ENCODE measurements around the gene TIMM50. TPM values are rescaled to one million over a fixed set of nuclear protein-coding genes. Genes with fewer than 3 reads are reported as not detected.
A peak's percentile ranks its signal among the peaks of the same experiment; 100 is the strongest.

TIMM50 gene
- total and polyA plus RNA-seq, 2 of the 13 experiments (the other 11 are each of a cell fraction or from before 2014, with no cell fraction given): 91.1 to 92.5 TPM

- TF ChIP-seq PRDM15 (CRISPR knock-in tag; IDR thresholded peaks at IDR 0.05): no peak
- TF ChIP-seq ATF4 (CRISPR knock-in tag; IDR thresholded peaks at IDR 0.05): peak in 1 of 2 experiments; percentile 74; a peak in 2 of 4 replicates
- TF ChIP-seq FOXA3 (CRISPR knock-in tag; IDR thresholded peaks at IDR 0.05): peak; percentile 57
- no peak for TF ChIP-seq HNF4A (CRISPR knock-in tag; IDR thresholded peaks at IDR 0.05)
- TF ChIP-seq ATF1 (CRISPR knock-in tag; IDR thresholded peaks at IDR 0.05): no peak
- no peak for TF ChIP-seq MLLT10 (CRISPR knock-in tag; IDR thresholded peaks at IDR 0.05)
- peak; percentile 35; the same call in 1 of the 2 replicates for TF ChIP-seq CEBPG (CRISPR knock-in tag; IDR thresholded peaks at IDR 0.05)
- TF ChIP-seq NFKBIZ (CRISPR knock-in tag; IDR thresholded peaks at IDR 0.05): peak; percentile 68; the same call in 1 of the 2 replicates
- peak; percentile 70; the same call in 1 of the 2 replicates for TF ChIP-seq SIN3B (IDR thresholded peaks at IDR 0.05; ENCODE audit: low read length)
- TF ChIP-seq HOMEZ (CRISPR knock-in tag; IDR thresholded peaks at IDR 0.05; ENCODE audit: low read depth): peak; percentile 73
- peak; percentile 24; the same call in 1 of the 2 replicates for TF ChIP-seq TGIF2 (CRISPR knock-in tag; IDR thresholded peaks at IDR 0.05)
- no peak for TF ChIP-seq ZKSCAN5 (CRISPR knock-in tag; IDR thresholded peaks at IDR 0.05)
- TF ChIP-seq, protein P1, sequence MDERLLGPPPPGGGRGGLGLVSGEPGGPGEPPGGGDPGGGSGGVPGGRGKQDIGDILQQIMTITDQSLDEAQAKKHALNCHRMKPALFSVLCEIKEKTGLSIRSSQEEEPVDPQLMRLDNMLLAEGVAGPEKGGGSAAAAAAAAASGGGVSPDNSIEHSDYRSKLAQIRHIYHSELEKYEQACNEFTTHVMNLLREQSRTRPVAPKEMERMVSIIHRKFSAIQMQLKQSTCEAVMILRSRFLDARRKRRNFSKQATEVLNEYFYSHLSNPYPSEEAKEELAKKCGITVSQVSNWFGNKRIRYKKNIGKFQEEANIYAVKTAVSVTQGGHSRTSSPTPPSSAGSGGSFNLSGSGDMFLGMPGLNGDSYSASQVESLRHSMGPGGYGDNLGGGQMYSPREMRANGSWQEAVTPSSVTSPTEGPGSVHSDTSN (CRISPR knock-in tag; IDR thresholded peaks at IDR 0.05): no peak
- peak; percentile 80 for TF ChIP-seq SKI (IDR thresholded peaks at IDR 0.05; ENCODE audit: partially characterized antibody)
- TF ChIP-seq ZNF556 (CRISPR knock-in tag; IDR thresholded peaks at IDR 0.05; ENCODE audit: borderline replicate concordance): peak; percentile 86; the same call in 1 of the 2 replicates
- peak; percentile 63 for TF ChIP-seq ISL2 (CRISPR knock-in tag; IDR thresholded peaks at IDR 0.05)
- TF ChIP-seq ZNF503 (CRISPR knock-in tag; IDR thresholded peaks at IDR 0.05): peak; percentile 52; the same call in 1 of the 2 replicates
- TF ChIP-seq LCORL (IDR thresholded peaks at IDR 0.05): no peak
- TF ChIP-seq LCORL (CRISPR knock-in tag; IDR thresholded peaks at IDR 0.05): peak; percentile 24; the same call in 1 of the 2 replicates
- no peak for TF ChIP-seq ZC3H4 (CRISPR knock-in tag; IDR thresholded peaks at IDR 0.05; ENCODE audit: borderline replicate concordance)
Observed at GRCh38 chr19:39435499-39436349, 44.9 kb upstream of the TIMM50 start, which contains the start of gene RPS16 (continued).

All from HepG2 (cell line).